ENCODE measurements around the gene ZNF182.
"Not testable (repeated sequence)": the region's sequence is repeated elsewhere in the genome, so short reads cannot be mapped to it uniquely, and the experiment has no call there.

Gene ZNF182

DNA sequence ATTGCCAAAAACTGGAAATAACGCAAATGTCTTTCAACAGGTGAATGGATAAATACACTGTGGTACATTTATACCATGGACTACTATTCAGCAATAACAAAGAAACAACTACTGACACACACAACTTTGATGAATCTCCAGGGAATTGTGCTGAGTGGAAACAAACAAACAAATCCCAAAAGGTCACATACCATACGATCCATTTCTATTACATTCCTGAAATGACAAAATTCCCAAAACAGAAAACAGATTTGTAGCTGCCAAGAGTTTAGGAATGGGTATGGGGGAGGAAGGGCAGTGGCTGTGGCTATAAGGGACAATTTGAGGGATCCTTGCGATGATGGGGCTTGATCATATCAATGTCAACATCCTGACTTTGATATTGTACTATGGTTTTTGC is 2.5 kb downstream of the ZNF182 start:
- DNase-seq (ENCODE audit: low spot score) = no peak

DNA sequence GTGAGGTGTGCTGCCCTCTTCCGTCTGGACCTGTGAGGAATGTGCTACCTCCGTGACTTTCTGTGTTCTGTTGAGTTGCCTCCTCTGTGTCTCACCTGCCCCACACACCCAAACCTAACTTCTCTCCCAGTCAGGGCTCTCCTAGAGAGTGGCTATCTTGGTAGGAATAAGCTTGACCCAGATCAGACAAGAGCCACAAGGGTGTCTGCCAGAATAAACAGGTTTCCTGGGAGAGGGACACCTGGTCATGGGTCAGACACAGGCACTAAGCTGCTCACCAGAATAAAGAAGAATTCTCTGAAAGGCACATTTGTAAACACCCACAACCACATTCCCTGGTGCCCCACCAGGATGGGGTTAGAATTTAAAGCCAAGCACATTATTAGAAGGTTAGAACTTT is 11.1 kb downstream of the ZNF182 start:
- DNase-seq (ENCODE audit: low spot score) = no peak

DNA sequence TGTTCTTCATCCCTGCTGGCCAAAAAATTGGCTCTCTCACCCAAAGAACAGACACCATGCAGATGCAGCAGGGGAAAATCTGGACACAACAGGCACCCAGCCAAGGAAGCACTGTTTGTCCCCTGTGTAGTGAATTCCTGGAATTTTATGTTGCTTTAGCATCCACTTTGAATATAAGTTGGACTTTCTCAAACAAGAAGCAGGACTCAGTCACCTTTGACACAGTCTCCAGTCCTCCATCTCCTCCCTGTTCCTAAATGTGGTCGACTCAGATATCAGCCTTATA is 11.8 kb downstream of the ZNF182 start:
- no peak for DNase-seq (ENCODE audit: low spot score)

DNA sequence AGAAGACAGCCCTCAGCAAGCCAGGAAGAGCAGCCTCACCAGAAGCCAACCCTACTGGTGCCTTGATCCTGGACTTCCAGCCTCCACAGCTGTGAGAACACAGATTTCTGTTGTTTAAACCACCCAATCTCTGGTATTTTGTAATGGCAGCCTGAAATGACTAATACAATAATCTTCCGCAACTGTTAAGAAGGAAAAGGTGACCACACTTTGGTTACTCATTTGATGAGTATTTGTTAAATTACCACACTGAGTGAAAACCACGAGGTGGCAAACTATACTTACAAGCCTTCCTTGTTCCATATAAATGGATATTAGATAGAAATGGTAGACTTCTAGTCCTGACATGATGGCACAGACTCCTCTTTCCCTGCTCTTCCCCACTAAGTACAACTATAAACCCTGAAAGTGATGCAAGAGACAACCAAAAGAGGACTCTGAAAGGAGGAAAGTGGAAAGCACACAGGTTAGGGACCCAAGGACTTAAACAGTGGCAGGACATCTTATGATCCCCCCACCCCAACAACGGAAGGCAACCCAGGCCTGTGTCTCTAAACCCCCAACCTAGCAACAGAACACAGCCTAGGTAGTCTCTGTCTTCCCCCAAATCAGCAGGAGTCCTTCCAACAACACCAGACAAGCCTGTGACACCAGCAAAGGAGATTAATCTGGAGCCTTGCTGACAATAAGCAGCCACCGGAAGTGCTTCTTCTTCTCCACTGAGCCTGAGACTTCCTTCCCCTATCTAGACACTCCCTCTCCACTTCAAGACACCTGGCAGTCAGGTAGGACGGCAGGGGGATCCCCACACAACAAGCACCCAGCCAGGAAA is 12.3 kb downstream of the ZNF182 start:
- DNase-seq (ENCODE audit: low spot score) = no peak

DNA sequence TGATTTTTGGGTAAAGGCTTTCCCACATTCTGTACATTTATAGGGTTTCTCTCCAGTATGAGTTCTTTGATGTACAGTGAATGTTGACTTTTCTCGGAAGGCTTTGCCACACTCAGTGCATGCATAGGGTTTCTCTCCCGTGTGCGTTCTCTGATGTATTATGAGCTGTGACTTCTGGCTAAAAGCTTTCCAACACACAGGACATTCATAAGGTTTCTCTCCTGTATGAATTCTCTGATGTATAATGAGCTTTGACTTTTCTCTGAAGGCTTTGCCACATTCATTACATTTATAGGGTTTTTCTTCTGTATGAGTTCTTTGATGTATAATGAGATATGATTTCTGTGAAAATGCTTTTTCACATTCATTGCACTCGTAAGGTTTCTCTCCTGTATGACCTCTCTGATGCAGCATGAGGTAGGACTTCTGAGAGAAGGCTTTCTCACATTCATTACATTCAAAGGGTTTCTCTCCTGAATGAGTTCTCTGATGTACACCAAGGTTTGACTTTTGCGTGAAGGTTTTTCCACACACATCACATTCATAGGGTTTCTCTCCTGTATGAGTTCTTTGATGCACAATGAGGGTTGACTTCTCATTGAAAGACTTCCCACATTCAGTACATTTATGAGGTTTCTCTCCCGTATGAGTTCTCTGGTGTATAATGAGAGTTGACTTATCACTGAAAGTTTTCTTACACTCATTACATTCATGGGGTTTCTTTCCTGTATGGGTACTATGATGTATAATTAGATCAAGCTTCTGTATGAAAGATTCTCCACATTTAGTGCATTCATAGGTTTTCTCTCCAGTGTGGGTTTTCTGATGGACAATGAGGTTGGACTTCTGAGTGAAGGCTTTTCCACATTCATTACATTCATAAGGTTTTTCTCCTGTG is 27.3 kb downstream of the ZNF182 start:
- DNase-seq (ENCODE audit: low spot score) = no peak

DNA sequence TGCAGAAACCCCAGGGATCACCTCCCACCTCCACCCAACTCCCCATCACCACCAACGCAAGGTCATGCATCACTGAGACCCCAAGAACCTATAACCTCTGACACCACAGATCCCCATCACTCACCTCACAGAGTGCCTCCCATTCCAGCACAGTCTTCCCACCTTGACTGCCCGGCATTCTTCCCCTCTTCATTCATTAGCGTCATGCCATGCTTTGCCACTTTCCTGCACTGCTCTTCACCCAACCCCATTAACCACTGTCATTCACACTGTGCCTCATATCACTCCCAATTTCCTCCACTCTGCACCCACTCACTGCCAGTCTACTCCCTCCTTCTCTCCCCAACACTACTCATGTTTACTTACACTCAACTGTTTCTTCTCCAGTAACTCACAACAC is 30.6 kb downstream of the ZNF182 start:
- no peak for DNase-seq (ENCODE audit: low spot score)

DNA sequence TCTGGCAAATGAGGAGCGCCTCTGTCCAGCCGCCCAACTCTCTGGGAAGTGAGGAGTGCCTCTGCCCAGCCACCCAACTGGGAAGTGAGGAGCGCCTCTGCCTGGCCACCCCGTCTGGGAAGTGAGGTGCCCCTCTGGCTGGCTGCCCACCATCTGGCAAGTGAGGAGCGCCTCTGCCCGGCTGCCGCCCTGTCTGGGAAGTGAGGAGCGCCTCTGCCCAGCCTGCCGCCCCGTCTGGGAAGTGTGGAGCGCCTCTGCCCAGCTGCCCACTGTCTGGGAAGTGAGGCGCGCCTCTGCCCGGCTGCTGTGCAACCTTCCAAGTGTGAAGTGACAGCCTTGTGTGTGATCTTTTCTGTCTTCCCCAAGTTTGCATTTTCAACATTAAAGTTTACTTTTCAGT is 38.3 kb downstream of the ZNF182 start:
- not testable (repeated sequence) for DNase-seq (ENCODE audit: low spot score)

DNA sequence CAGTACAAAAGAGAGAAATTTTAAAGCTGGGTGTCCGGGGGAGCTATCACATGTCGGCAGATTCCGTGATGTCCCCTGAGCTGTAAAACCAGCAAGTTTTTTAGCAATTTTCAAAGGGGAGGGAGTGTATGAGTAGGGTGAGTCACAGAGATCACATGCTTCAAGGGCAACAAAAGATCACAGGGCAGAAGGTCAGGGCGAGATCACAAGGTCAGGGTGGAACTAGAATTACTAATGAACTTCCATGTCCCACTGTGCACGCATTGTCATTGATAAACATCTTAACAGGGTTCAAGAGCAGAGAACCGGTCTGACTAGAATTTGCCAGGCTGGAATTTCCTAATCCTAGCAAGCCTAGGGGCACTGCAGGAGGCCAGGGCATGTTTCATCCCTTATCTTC is 42.0 kb downstream of the ZNF182 start:
- not testable (repeated sequence) for DNase-seq (ENCODE audit: low spot score)

DNA sequence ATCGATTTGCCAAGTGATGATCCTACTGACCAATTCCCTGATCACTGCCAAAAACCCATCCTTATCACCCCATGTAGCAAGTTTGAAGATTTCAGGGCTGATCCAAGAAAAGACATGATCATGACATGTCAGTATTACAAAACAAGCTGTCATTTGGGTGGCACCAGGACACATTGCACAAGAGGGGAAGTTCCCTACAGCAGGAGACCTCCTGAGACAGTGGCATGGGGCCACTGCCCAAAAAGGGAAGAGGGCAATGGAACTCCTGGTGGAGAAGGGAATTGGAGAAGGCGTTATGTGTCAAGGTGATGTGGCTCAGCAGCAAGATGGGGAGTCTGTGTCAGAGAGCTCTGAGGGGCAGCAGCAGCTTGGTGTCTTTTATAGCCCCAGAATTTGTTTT is 43.4 kb downstream of the ZNF182 start:
- no peak for DNase-seq (ENCODE audit: low spot score)

DNA sequence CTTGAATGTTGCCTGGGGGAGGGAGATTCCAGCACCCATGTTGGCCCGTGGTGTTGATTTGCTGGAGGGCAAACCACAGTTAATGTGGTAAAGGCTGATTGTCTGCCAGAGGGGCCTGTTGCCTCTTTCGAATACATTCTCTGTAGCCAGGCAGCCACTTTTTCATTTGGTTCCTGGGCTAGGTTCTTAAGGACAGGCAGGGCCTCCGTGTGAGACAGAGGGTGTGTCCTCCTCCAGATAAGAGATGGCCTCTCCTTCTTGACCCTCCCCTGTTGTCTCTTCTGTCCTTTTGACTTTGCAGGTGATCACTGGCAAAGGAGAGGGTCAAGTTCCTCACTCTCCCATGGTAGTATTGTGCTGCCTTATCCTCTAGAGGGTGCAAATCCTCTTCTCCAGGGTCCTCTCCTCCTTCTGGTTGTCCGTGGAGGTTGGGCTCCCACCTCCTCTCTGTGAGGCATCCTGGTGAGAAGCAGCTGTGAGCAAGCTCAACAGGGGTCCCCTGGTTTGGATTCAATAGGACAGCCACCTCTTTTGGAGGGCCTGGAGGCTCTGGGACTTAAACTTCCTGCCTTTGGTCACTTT is 44.9 kb downstream of the ZNF182 start:
- DNase-seq (ENCODE audit: low spot score) = peak; percentile 35

DNA sequence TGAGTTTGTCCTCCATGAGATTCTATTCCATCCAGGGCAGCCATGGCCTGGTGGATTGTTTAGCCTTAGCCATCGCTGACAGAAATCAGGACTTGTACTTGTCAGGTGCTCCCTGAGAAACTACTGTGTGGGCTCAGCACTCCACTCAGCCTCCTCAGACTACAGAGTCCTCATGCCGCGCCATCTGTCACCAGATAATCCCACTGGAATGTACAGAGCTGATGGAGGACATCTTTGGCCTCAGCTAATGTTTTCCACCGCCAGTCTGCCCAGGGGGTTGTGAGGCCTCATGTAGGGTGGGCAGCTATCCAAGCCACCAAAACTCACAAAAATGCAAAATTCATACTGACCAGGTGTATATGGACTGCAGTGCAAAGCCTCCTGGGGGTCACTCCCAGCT is 45.6 kb downstream of the ZNF182 start:
- DNase-seq (ENCODE audit: low spot score) = not testable (repeated sequence)

DNA sequence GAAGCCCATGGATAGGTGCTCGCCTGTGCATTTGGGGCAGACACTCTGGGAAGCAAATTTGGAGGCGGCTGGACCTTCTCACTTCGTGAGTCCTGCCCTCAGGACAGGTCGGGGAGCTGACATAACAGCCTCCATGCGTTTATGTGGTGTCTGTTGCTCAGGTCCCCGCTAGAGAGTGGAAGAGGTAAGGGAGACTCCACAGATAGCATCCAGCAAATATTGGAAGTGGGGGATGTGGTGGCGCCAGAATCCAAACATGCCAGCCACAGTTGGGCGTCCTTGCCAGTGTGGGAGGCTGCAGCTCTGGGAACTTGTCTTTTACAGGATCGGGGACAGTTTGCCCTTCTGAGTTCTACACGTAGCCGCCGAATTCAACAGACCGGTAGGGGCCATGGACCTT is 47.8 kb downstream of the ZNF182 start:
- DNase-seq (ENCODE audit: low spot score) = no peak

DNA sequence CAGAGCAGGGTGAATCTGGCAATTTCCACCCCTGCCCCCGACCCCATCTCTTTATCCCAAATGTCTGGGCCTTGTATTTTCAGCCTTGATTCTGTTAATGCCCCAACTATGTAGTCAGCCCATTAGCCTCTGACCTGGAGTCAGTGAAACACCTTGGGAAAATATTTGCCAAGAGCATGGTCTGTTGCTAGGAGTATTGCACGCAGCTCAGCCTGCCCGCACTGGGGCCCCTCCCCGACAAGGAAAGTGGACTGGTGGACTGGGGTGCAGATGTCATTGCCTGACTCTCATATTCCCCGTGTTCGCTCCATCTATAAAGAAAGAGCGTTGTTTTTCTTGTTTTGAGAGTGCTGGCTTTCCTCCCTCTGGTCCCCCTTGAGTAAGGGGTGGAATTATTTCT is 48.5 kb downstream of the ZNF182 start:
- not testable (repeated sequence) for DNase-seq (ENCODE audit: low spot score)

DNA sequence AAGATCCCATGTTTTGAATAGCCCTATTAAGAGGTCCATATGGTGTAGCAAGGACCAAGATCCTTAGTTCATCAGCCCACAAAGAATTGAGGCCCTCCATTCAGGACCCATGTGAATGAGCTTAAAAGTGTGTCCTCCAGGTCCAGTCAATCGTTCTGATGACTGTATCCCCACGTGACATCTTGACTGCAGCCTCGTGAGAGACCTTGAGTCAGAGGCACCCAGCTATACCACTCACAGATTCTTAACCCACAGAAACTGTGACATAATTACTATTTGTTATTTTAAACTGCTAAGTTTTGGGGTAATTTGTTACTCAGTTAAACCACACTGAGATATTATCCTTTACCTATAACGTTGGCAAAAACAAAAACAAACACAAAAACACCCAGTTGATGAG is 62.4 kb downstream of the ZNF182 start:
- no peak for DNase-seq (ENCODE audit: low spot score)

DNA sequence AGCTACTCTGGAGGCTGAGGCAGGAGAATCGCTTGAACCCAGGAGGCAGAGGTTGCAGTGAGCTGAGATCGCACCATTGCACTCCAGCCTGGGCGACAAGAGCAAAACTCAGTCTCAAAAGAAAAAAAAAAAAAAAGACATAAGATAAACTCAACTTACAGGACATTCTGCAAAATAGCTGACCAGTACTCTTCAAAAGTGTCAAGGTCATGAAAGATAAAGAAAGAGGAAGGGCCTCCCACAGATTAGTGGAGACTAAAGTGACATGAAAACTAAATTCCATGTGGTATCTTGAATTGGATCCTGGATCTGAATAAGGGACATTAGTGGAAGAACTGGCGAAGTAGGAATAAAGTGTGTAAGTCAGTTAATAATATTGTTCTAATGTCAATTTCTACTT is 63.3 kb downstream of the ZNF182 start:
- DNase-seq (ENCODE audit: low spot score) = no peak

DNA sequence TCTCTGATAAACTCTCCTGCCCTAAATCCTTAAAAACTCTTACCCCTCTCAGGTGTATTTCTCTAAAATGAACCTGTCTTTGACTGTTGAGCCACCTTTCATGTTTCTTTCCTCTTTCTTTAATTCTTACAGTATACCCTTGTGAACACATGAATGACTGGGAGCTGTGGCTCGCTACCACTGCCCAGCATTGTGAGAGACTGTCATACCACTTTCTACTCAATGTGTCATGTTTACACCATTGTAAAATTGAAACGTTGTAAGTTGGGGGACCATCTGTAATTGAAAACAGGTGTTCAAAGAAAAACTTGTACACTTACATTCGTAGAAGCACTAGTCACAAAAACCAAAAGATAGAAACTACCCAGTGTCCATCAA is 66.9 kb downstream of the ZNF182 start:
- no peak for DNase-seq (ENCODE audit: low spot score)

DNA sequence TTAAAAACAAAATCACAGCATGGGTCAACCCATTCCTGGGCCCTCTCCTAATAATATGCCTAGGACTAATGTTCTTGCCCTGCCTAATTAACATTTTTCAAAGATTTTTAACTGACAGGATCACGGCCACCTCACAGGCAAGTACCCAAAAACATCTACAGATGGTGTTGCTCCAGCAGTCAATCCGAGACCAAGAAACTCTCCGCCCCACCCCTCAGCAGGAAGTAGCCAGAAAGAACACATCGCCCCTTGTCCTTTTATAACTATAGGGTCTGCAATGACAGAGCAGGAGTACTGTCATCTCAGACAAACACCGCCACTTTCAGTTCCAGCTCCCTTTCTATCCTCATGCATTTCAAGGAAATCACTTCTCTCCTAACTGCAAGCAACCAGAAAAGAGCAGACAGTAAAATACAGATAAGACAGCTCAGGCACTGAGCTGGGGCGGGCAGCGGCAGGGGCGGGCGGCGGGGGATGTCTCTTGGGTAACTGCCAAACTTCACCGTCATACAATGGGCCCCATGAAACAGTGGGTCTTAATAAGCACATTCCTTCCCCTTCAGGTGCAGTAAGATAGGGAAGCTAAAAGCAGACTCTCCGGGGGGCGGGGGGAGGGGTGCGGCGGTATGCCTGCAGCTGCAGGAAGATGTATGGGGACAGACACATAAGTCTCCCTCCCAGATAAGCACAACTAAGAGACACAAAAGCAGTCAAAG is 67.4 kb downstream of the ZNF182 start:
- no peak for DNase-seq (ENCODE audit: low spot score)

DNA sequence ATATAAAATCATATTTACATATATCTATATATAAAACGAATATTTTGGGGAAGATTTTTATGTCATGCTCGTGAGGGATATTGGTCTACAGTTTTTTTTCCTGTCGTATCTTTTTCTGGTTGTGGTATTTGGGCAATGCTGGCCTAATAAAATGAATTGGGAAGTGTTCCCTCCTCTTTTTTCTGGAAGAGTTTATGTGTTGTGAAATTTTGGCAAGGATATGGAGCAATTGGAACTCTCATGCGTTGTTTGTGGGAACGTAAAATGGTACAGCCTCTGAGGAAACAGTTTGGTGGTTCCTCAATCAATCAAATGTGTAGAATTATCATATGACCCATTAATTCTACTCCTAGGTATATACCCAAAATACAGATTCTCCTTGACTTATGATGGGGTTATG is 69.8 kb downstream of the ZNF182 start:
- DNase-seq (ENCODE audit: low spot score) = no peak

DNA sequence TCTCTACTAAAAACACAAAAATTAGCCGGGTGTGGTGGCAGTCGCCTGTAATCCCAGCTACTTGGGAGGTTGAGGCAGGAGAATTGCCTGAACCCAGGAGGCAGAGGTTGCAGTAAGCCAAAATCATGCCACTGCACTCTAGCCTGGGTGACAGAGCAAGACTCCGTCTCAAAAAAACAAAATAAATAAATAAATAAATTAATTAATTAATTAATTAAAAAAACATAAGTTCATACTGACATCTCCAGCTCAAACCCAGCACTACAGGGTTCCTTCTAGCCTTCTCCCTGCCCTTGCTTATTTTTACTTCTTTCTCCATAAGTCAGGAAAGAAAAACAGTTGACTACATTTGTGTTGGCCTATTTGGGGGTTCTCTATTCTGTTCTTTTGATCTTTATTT is 71.8 kb downstream of the ZNF182 start:
- not testable (repeated sequence) for DNase-seq (ENCODE audit: low spot score)

DNA sequence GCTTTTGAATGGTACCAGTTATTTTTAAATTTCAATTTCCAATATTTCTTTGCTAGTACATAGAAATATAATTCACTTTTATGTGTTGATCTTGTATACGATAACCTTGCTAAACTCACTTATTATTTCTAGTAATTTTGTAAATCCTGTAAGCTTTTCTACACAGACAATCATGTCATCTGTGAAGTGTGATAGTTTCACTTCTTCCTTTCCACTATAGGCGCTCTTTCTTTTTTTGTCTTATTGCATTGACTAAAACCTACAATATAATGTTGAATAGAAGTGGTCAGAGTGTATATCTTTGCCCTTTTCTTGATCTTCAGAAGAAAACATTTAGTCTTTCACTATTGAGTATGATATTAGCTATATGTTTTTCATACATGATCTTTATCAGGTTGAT is 76.6 kb downstream of the ZNF182 start:
- DNase-seq (ENCODE audit: low spot score) = no peak

Measured in CD4-positive, alpha-beta T cell treated with Interleukin-6 at 100 ng/mL for 8 hours (primary cell).